GM13976 (cell line): ENCODE results near the gene HUNK.

Experiments used
- DNase-seq: peaks from one replicate; pipeline ENCODE4 v3.0.0; 2012; ENCODE audit warnings: low spot score
- CTCF ChIP-seq: IDR thresholded peaks from 2 replicates; pipeline ENCODE4 v1.5.1; 2012; ENCODE audit warnings: borderline replicate concordance, mild to moderate bottlenecking; ENCODE audit not compliant: insufficient read depth; ENCODE audit errors: extremely low read depth, missing control alignments, control extremely low read depth
- in situ Hi-C: fragments of 300-500 bp; cut with MboI; formaldehyde crosslinking; loops from one replicate; pipeline ENCODE4 v1.12.0; 2022; ENCODE audit warnings: low sequenced_read_pairs, mixed read lengths, inconsistent platforms; ENCODE audit not compliant: unreplicated experiment

The HUNK gene

GRCh38 chr21:31967334-31967733 lies 94.5 kb downstream of the HUNK start:
- in situ Hi-C loops: no loop called here

GRCh38 chr21:31972622-31973021 lies 99.8 kb downstream of the HUNK start:
- in situ Hi-C loops: no loop called here
- DNase-seq: no peak
- TF ChIP-seq CTCF: no peak

More at GRCh38 chr21:31967334-31967733, 94.5 kb downstream of the HUNK start:
- TF ChIP-seq CTCF: no peak
- no peak for DNase-seq

- in situ Hi-C loops: no loop called here
- no peak for TF ChIP-seq CTCF
These were observed 100.7 kb downstream of the HUNK start for GRCh38 chr21:31973402-31973944.

GRCh38 chr21:31974454-31974985 lies 101.7 kb downstream of the HUNK start:
- in situ Hi-C loops: no loop called here
- TF ChIP-seq CTCF: no peak
- DNase-seq: no peak

More at GRCh38 chr21:31973402-31973944, 100.7 kb downstream of the HUNK start:
- no peak for DNase-seq

- DNase-seq: no peak
- no peak for TF ChIP-seq CTCF
- in situ Hi-C loops: no loop called here
These were observed 102.7 kb downstream of the HUNK start for GRCh38 chr21:31975491-31975890.

GRCh38 chr21:31977816-31978215 lies 105.0 kb downstream of the HUNK start:
- in situ Hi-C loops: no loop called here
- no peak for DNase-seq

More at GRCh38 chr21:31977816-31978215, 105.0 kb downstream of the HUNK start:
- no peak for TF ChIP-seq CTCF
